HCT116 (cell line): ENCODE results near the gene OR2S2. TPM values are rescaled to one million over a fixed set of nuclear protein-coding genes. Genes with fewer than 3 reads are reported as not detected.
"Not testable (repeated sequence)": the region's sequence is repeated elsewhere in the genome, so short reads cannot be mapped to it uniquely, and the experiment has no call there.

Experiments used
- ATAC-seq: fragments of 200-7000 bp; cut with Tn5 transposase; 2 replicates; pipeline ENCODE4 v1.9.1; 2020; ENCODE audit warnings: mild to moderate bottlenecking, moderate library complexity
- BruUV-seq: library from RNA; stranded (reverse); fragments of 400-500 nt; replicated peaks from 2 replicates; lab custom pipeline; 2021; lab: Mats Ljungman, UMichigan
- CTCF ChIA-PET: fragments of 300-600 bp; sonication (Branson Sonifier 250); formaldehyde crosslinking; loops from one replicate; lab custom pipeline; 2021; ENCODE audit warnings: antibody characterized with exemption; lab: Charles Lee
- POLR2A ChIA-PET: fragments of 300-600, 350-600 bp; sonication (Branson Sonifier 250); formaldehyde crosslinking; loops from one replicate; lab custom pipeline; 2021; ENCODE audit warnings: antibody characterized with exemption; lab: Charles Lee
- RAD21 ChIA-PET, 2 experiments: fragments of 300-600 bp; sonication (Branson Sonifier 250); formaldehyde crosslinking; loops; one replicate each; lab custom pipeline; 2023; ENCODE audit warnings: low total read pairs in 2 of 2; ENCODE audit not compliant: uncharacterized antibody in 2 of 2, unreplicated experiment in 2 of 2, low non-redundant PET in 1 of 2; lab: Charles Lee
- DNase-seq: peaks from one replicate; pipeline ENCODE4 v3.0.0-alpha.2; 2010; ENCODE audit warnings: low read depth, low spot score
- H2AFZ ChIP-seq: fragments of 200-600 bp; shearing (Covaris generic), sonication (generic); 2 replicates; pipeline ENCODE4 v1.6.1; 2017; ENCODE audit warnings: low read depth, mixed run types, mixed read lengths, antibody characterized with exemption, low read length; ENCODE audit not compliant: poor library complexity, severe bottlenecking
- H3K27ac ChIP-seq: 2 replicates; pipeline ENCODE4 v1.5.1; 2012; ENCODE audit warnings: low read depth, low read length
- H3K27me3 ChIP-seq: fragments of 200-600 bp; sonication (generic); 2 replicates; pipeline ENCODE4 v1.6.1; 2016; ENCODE audit warnings: mixed run types, low read length, mixed read lengths; ENCODE audit not compliant: insufficient read depth
- H3K36me3 ChIP-seq, 2 experiments: fragments of 200-500 bp in 1 of 2; fragments of 200-600 bp in 1 of 2; sonication (Bioruptor generic) in 1 of 2; sonication (generic) in 1 of 2; 2 replicates each; pipeline versions ENCODE4 v1.5.1 to v1.6.1; 2014 to 2016; ENCODE audit warnings: low read length in 2 of 2, inconsistent platforms in 1 of 2, mixed read lengths in 1 of 2, mixed run types in 1 of 2; ENCODE audit not compliant: insufficient read depth in 2 of 2, control insufficient read depth in 1 of 2
- H3K4me1 ChIP-seq, 2 experiments: fragments of 200-600 bp in 1 of 2; sonication (generic) in 1 of 2; 2 replicates each; pipeline versions ENCODE4 v1.5.1 to v1.6.1; 2012 to 2017; ENCODE audit warnings: low read length in 2 of 2, inconsistent platforms in 1 of 2, mild to moderate bottlenecking in 1 of 2, mixed read lengths in 1 of 2, mixed run types in 1 of 2, moderate library complexity in 1 of 2; ENCODE audit not compliant: insufficient read depth in 2 of 2, control insufficient read depth in 1 of 2
- H3K4me2 ChIP-seq: fragments of 200-600 bp; sonication (generic); 2 replicates; pipeline ENCODE4 v1.6.1; 2017; ENCODE audit warnings: mixed run types, low read length, mixed read lengths
- H3K4me3 ChIP-seq, 2 experiments: fragments of 200-600 bp in 1 of 2; sonication (generic) in 1 of 2; replicated peaks in 1 of 2; 2 replicates each; pipeline ENCODE4 v1.5.1; 2011 to 2016; ENCODE audit warnings: low read length in 2 of 2, control low read depth in 1 of 2, low read depth in 1 of 2, mild to moderate bottlenecking in 1 of 2, mixed read lengths in 1 of 2, mixed run types in 1 of 2
- H3K79me2 ChIP-seq: fragments of 200-600 bp; sonication (generic); 2 replicates; pipeline ENCODE4 v1.6.1; 2017; ENCODE audit warnings: mild to moderate bottlenecking, mixed run types, low read length, moderate library complexity, mixed read lengths; ENCODE audit not compliant: insufficient read depth
- H3K9ac ChIP-seq: fragments of 200-600 bp; sonication (generic); 2 replicates; pipeline ENCODE4 v1.6.1; 2016; ENCODE audit warnings: low read length, mixed read lengths
- H3K9me2 ChIP-seq: fragments of 200-600 bp; sonication (generic), shearing (Covaris generic); 2 replicates; pipeline ENCODE4 v1.6.1; 2017; ENCODE audit warnings: mixed run types, mild to moderate bottlenecking, moderate library complexity; ENCODE audit not compliant: insufficient read depth
- H3K9me3 ChIP-seq, 2 experiments: fragments of 200-500 bp in 1 of 2; fragments of 200-600 bp in 1 of 2; sonication (Bioruptor generic) in 1 of 2; sonication (generic) in 1 of 2; 2 replicates each; pipeline ENCODE4 v1.6.1; 2014 to 2017; ENCODE audit warnings: low read length in 2 of 2, mixed read lengths in 2 of 2, inconsistent platforms in 1 of 2, low read depth in 1 of 2, mild to moderate bottlenecking in 1 of 2, mixed run types in 1 of 2, moderate library complexity in 1 of 2; ENCODE audit not compliant: control insufficient read depth in 1 of 2, insufficient read depth in 1 of 2
- H4K20me1 ChIP-seq: fragments of 200-600 bp; sonication (generic), shearing (Covaris generic); 2 replicates; pipeline ENCODE4 v1.6.1; 2017; ENCODE audit warnings: mixed run types, mild to moderate bottlenecking, moderate library complexity; ENCODE audit not compliant: insufficient read depth
- ATF3 ChIP-seq: IDR thresholded peaks from 2 replicates; pipeline ENCODE4 v1.6.1; 2012
- EGR1 ChIP-seq: IDR thresholded peaks from 2 replicates; pipeline ENCODE4 v1.6.1; 2012; ENCODE audit warnings: low read depth
- ELF1 ChIP-seq: IDR thresholded peaks from 2 replicates; pipeline ENCODE4 v1.6.1; 2012; ENCODE audit warnings: low read depth, borderline replicate concordance
- EZH2 ChIP-seq: fragments of 200-600 bp; sonication (generic); IDR thresholded peaks from 2 replicates; pipeline ENCODE4 v1.6.1; 2017; ENCODE audit warnings: antibody characterized with exemption, mixed run types
- FOSL1 ChIP-seq: IDR thresholded peaks from 2 replicates; pipeline ENCODE4 v1.6.1; 2012; ENCODE audit warnings: low read depth
- POLR2A ChIP-seq: IDR thresholded peaks from 2 replicates; pipeline ENCODE4 v1.7.0; 2011; ENCODE audit warnings: borderline replicate concordance; ENCODE audit not compliant: insufficient read depth, insufficient read length; ENCODE audit errors: extremely low read depth
- REST ChIP-seq: IDR thresholded peaks from 2 replicates; pipeline ENCODE4 v1.6.1; 2012; ENCODE audit warnings: low read depth
- SRF ChIP-seq: IDR thresholded peaks from 2 replicates; pipeline ENCODE4 v1.6.1; 2012; ENCODE audit warnings: low read depth
- ZBTB33 ChIP-seq: IDR thresholded peaks from 2 replicates; pipeline ENCODE4 v1.6.1; 2011; ENCODE audit warnings: mild to moderate bottlenecking, low read length, moderate library complexity; ENCODE audit not compliant: insufficient replicate concordance; ENCODE audit errors: extremely low read depth
- ZNF274 ChIP-seq: fragments of 200-500 bp; sonication (Bioruptor generic); IDR thresholded peaks from 2 replicates; pipeline ENCODE4 v1.6.1; 2014; ENCODE audit warnings: mild to moderate bottlenecking, low read depth, low read length, inconsistent platforms
- intact Hi-C: fragments of 100-400 bp; cut with micrococcal nuclease; formaldehyde crosslinking; loops from 2 replicates; pipeline ENCODE4 v1.10.0; 2022
- total RNA-seq: library from RNA; stranded (reverse); gene quantifications from one replicate; pipeline ENCODE4 v1.2.1, GENCODE V29; 2021; ENCODE audit not compliant: unreplicated experiment

OR2S2 gene
- total RNA-seq, 1 experiment from 2014 or later: not detected

- TF ChIP-seq REST (no peak), ATF3 (no peak), ZBTB33 (no peak), FOSL1 (no peak), ZNF274 (no peak), EZH2 (no peak), ELF1 (no peak), SRF (no peak), POLR2A (no peak), EGR1 (no peak)
Measured at GRCh38 chr9:35935261-35935660, 22.7 kb downstream of the OR2S2 start (continued).

GRCh38 chr9:35934069-35934468, 23.9 kb downstream of the OR2S2 start:
- H3K79me2 ChIP-seq, H3K9me2 ChIP-seq, RAD21 ChIA-PET, POLR2A ChIA-PET, H3K36me3 ChIP-seq, H3K4me1 ChIP-seq, H4K20me1 ChIP-seq, H3K4me2 ChIP-seq, H3K27me3 ChIP-seq, H2AFZ ChIP-seq, ATAC-seq, H3K9me3 ChIP-seq, DNase-seq, H3K9ac ChIP-seq, BruUV-seq, H3K4me3 ChIP-seq, H3K27ac ChIP-seq, intact Hi-C loops: not testable (repeated sequence)
- CTCF ChIA-PET: interaction anchor here (1.0 kb wide), 1 partner anchor 11 kb away, joined by 5 read pairs; no protein-coding TSS in a partner anchor
